GM18951 (cell line): Measurements from ENCODE around the gene DHRS1.

ENCODE experiments used
- POLR2A ChIP-seq: IDR thresholded peaks from 4 replicates; pipeline ENCODE4 v1.6.1; 2011; ENCODE audit warnings: mild to moderate bottlenecking; ENCODE audit not compliant: insufficient read length, insufficient read depth; ENCODE audit errors: extremely low read depth
- in situ Hi-C: fragments of 300-500 bp; cut with MboI; formaldehyde crosslinking; loops from one replicate; pipeline ENCODE4 v1.12.0; 2022; ENCODE audit warnings: low sequenced_read_pairs, mixed read lengths, inconsistent platforms; ENCODE audit not compliant: unreplicated experiment

Gene DHRS1

DNA sequence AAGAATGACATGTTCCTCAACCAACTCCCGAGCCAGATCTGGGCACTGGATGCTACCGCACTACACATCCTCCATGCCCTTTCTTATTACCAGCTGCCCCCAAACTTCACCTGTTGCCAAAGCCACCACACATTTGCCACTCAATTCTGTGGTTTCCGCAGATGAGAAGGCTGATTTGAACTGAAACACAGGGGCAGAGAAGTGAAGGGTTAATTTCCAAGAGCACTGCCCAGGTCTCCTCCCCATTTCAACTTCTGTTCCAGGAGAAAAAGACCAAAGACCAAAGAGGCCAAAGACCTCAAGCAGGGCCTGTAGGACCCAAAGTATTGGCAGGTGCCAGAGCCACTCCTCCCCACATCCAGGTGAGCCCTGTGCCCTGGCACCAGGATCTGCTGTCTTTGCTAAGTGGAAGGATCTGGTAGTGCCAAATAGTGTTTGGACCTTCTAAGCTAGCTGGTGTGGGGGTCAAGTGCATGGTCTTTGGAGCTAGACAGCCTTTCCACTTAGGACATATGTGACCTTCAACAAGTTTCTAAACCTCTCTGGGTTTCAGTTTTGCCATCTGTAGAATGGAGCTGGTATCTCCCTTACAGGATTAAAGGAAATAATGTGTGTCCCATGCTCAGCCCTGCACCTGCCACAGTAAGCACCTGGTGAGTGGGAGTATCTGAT lies 8.0 kb downstream of the DHRS1 start:
- no peak for TF ChIP-seq POLR2A
- in situ Hi-C loops = no loop called here

DNA sequence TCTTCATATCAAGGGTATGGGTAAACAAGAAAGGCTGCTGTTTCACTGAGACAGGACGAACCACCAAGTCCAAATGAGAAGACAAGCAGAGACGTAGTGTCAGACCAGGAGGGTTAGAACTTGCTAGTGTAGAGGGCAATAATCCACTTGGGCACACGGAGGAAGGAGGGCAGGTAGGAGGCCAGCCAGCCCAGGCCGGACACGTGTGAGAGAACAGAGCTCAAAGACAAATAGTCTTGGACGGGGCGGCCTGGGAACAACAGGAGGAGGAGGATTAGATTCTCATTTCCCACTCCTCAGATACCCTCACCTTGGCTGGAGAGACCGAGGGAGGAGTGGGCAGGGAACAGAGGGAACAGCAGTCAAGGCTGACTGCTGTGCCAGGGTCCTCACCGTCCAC lies 8.8 kb downstream of the DHRS1 start:
- in situ Hi-C loops = no loop called here
- no peak for TF ChIP-seq POLR2A

DNA sequence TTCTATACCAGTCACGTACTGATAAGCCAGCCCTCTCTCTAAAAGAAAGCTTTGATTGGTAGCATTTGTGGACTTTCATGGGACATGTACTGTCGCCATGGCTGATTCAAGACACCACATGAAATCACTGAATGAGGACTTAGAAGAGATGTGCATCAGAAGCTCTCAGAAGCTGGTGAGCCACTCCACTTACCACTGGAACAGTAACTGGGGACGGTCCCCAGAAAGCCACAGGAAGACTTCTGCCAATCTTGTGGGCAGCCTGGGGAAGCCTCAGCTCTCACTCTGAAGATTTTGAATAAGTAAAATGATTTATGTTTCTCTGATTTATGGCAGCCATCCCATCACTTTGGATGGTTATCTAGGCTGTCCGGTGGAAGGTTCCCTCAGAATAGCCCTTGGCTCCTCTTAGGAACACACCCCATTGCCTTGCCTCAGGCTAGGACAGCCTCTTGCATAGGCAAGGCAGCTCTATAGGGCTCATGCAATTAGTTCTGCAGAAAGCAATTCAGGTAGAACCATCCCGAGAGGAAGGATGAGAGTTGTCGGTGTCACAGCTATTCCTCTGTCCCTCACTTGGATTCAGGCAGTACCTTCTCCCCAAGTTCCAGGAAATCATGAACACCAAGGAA lies 9.8 kb downstream of the DHRS1 start:
- in situ Hi-C loops = no loop called here
- no peak for TF ChIP-seq POLR2A

- in situ Hi-C loops = no loop called here
- TF ChIP-seq POLR2A = no peak
These were observed 12.6 kb downstream of the DHRS1 start for GRCh38 chr14:24286996-24287395.

- in situ Hi-C loops = no loop called here
- no peak for TF ChIP-seq POLR2A
These were observed 14.2 kb downstream of the DHRS1 start for GRCh38 chr14:24285351-24285750.

GRCh38 chr14:24284501-24285035 lies 15.0 kb downstream of the DHRS1 start:
- no peak for TF ChIP-seq POLR2A
- in situ Hi-C loops = no loop called here

DNA sequence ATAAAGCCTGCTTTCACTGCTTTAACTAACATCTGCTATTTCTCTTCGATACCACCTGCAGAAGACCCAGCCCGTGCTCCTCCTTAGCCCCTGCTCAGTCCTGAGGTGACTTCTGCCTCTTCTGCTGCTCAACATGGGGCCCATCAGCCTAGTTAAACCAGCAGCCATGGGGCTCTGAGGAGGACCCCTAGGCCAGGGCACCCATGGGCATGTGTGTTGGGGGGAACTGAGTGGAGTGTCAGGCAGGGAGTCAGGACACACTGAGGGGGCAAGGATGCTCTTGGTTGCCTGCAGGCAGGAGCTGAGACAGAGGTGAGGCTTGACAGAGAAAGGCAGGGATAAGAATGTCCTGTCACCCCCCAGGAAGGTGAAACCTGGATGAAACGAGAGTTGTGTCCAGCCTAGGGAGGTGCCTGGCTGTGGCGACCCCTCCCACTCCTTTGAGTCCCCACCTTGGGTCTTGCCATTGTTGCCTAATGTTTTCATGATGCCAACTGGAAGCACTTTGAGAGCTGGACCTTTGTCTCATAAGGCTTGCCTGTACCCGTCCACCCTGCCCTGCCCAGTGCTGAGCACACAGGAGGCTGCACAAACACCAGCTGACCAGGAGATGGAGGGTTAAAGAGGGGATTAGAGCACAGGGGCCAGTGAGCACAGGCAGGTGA lies 15.7 kb downstream of the DHRS1 start:
- in situ Hi-C loops = no loop called here
- no peak for TF ChIP-seq POLR2A

GRCh38 chr14:24282736-24283135 lies 16.8 kb downstream of the DHRS1 start:
- in situ Hi-C loops = no loop called here
- no peak for TF ChIP-seq POLR2A

DNA sequence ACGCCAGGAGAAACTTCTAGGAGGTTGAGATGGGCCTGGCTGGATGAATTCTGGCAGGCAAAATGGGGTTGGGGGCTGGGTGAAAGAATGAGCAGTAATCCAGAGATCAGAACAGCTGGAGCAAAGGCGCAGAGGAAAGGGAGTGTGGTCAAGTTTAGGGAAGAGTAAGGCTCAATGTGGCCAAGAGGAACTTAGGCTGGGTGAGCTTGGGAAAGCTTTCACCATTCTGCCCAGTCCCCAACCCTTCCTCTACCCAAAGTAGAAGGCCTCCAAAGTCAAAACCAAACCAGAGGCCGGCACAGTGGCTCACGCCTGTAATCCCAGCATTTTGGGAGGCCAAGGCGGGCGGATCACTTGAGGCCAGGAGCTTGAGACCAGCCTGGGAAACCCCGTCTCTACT lies 17.9 kb downstream of the DHRS1 start:
- in situ Hi-C loops = no loop called here

DNA sequence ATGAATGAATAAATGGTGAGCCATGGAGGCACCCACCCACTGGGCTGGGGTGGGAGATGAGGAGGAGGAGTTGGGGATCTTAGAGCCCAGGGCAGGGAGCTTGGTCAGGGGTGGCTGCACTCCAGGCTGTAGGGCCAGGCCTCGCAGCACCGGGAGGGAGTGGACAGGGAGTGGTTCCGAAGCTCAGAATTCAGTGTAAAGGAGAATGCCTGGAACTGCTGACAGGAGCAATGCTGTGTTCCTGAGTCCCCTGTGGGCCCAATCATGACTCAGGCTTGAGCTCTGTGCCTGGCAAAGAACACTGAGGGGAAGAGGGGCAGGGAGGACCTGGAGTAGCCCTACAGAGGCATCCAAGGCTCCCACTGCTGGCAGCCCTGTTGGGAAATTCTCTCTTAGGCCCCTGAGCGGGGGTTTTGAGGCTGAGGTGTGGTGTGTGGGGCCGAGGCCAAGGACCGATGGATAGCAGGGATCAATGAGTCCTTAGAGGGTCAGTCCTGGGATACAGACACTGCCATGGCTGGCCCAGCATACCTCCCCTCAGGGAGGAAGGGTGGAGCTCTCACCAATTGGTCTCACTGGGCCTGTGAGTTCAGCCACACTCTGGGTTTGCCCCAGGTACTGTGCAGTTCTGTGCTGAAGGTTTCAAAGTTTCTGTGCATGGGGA lies 18.7 kb downstream of the DHRS1 start:
- in situ Hi-C loops = no loop called here
- no peak for TF ChIP-seq POLR2A

More for the DNA sequence above, 17.9 kb downstream of the DHRS1 start:
- TF ChIP-seq POLR2A = no peak

GRCh38 chr14:24279301-24280186 lies 20.0 kb downstream of the DHRS1 start:
- TF ChIP-seq POLR2A = no peak
- in situ Hi-C loops = no loop called here

- in situ Hi-C loops = no loop called here
- no peak for TF ChIP-seq POLR2A
These were observed 21.2 kb downstream of the DHRS1 start for GRCh38 chr14:24278424-24278823.

GRCh38 chr14:24277606-24278321 lies 21.8 kb downstream of the DHRS1 start:
- TF ChIP-seq POLR2A = no peak
- in situ Hi-C loops = no loop called here
